GM21825 (cell line): Measurements from ENCODE around the gene RTN1.

Source experiments
- ATAC-seq: cut with Tn5 transposase; IDR thresholded peaks from one replicate; pipeline ENCODE4 v1.9.1; 2021; ENCODE audit warnings: mild to moderate bottlenecking, moderate library complexity; ENCODE audit not compliant: unreplicated experiment

Gene RTN1

GRCh38 chr14:59811815-59812214 lies 58.8 kb downstream of the RTN1 start:
- no peak for ATAC-seq

GRCh38 chr14:59811073-59811472 lies 59.5 kb downstream of the RTN1 start:
- no peak for ATAC-seq

GRCh38 chr14:59803052-59803540 lies 67.5 kb downstream of the RTN1 start:
- ATAC-seq: no peak

- no peak for ATAC-seq
These were observed 82.4 kb downstream of the RTN1 start for GRCh38 chr14:59788176-59788575.

DNA sequence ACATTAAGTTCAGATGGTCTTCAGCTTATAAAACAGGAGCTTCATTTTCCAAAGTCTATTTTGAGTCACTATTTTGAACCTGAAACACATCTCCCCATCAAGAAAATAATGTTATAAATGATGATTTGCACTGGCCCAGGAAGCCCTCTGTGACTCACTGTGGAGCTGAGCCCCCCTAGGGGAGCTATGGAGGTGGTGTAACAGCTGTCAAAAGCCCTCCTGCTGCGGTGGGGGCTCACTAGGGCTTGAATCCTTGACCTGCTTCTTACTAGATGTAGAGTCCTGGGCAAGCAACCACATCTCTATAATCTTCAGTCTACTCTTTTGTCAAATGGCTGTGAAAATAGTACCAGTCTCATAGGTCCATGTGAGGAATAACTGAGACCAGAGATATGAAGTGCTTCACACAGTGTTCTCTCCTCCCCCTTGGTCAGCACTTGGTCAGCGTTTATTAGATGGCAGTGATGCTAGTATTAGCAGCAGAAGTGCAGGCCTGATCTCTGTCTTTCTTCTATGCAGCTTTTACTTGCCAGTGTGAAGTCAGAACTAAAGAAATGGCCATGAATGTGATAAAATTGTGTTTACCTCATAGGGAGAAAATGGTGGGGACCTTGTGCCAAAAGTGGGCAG lies 83.4 kb downstream of the RTN1 start:
- ATAC-seq: no peak

GRCh38 chr14:59785629-59786028 lies 84.9 kb downstream of the RTN1 start:
- no peak for ATAC-seq

GRCh38 chr14:59782760-59783159 lies 87.8 kb downstream of the RTN1 start:
- ATAC-seq: no peak

DNA sequence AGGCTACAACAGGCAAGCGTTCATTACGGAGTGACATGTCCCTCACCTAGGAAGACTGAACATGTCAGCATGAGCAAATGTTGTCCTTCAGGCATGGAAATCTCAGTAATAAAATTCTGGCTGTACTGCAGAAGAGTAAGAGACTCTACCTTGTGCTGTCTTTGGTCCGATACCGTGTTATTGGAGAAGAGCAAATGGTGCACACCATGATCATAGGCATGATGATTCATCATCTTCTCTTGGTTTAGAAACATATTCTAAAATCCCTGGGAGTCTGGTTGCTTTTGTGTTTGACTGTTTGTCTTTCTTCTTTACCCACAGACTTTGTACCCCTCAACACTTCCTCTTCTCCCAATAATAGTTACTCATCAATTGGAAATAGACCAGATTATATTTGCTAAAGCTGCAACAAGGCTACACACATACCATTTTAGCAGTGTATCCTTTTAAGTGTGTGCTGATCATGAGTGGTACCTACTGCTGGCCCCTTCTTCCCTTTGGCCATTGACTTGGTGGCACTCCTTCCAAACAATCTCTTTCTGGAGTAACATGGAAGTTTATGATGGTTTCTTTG lies 93.5 kb downstream of the RTN1 start:
- no peak for ATAC-seq

GRCh38 chr14:59776468-59776867 lies 94.1 kb downstream of the RTN1 start:
- no peak for ATAC-seq

DNA sequence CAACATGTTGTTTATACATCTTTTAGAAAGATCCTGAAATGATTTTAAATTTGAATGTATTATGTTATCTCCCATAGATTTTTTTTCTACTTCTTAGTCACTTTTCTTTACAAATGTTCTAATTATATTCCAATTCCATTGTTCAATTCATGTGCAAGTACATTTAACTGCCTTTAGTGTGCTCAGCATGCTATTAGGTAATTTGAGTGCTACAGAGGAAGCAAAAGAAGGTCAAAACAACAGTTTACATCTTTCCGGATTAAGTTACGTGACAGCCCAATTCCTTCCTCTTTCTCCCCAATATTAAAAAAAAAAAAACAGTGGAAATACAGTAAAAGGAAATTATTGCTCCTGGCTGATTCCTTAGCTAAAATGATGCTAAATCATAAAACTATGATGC lies 98.3 kb downstream of the RTN1 start:
- no peak for ATAC-seq

DNA sequence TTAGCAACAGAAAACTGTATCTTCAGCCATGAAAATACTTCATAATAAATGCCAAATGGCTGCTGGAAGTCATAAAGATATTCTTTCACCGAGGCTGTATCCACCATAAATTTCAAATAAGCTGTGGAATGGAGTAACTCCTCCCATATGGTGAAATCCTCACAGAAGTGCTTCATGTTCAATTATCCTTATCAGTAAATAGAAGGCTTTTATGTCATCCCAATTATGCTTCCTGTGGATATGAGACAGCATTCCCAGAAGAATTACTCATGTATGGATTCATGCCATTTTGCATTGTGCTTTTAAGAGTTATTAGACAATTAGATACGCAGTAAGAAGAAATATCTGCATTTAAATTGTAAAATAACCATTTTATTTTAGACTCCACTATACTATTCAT lies 99.0 kb downstream of the RTN1 start:
- no peak for ATAC-seq

GRCh38 chr14:59769586-59769985 lies 101.0 kb downstream of the RTN1 start:
- no peak for ATAC-seq

DNA sequence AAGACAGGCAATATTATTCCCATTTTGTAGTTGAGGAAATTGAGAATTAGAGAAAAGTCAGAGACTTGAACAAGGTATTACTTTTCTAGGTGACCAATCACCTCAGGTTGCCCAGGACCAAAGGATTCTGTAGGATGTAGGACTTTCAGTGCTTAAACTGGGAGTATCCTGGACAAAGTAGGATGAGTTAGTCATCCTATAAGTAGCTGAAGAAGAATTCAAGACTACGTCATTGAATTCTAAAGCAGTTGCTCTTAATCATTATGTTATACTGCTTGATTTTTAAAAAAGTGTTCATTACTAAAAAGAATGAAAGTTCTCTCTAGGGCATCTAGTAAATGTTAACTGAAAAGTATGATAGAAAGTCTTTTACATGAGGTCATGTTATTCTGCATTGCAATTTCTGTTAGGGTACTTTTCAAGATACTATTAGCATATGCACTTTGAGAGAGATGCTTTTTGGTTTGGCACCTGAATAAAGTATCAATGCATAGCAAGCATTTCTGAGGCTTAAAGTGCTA lies 101.7 kb downstream of the RTN1 start:
- no peak for ATAC-seq

GRCh38 chr14:59761851-59762250 lies 108.7 kb downstream of the RTN1 start:
- no peak for ATAC-seq

GRCh38 chr14:59755409-59756135 lies 115.0 kb downstream of the RTN1 start:
- no peak for ATAC-seq

DNA sequence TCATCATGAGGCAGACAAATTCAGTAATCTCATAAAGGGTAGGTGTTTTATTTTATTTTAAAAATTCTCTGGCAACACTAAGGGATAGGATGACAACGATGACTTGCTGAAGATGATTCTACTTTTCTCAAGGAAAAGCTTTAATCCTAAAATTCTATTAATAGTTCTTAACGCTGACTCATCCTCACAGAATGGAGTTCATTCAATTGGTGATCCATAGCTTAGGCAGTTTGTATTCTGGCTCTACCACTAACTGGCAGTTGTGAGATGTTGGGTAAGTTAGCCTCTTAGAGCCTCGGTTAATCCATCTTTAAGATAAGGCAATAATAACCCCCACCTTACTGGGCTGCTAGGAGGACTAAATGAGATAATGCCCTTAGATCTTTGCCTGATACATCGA lies 116.3 kb downstream of the RTN1 start:
- ATAC-seq: no peak

GRCh38 chr14:59753512-59753911 lies 117.1 kb downstream of the RTN1 start:
- ATAC-seq: no peak

DNA sequence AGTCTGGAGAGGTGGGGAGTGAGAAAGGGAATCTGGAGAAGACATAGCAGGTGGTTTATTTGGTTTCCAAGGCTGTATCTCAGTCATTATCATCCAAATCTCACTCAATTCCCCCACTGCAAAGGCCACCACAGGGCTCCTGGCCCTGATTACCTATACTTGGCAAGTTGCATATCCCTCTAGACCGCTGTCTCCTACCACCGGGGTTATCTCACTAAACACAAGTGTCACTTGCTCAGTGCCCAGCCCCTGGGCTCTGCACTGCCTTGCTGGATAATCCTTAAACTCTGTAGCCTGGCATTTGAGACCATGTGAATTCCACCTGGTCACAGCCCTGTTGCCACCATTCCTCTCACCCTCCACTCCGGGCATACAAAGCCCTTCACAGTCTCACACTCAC lies 119.0 kb downstream of the RTN1 start:
- ATAC-seq: no peak

- ATAC-seq: no peak
These were observed 130.8 kb downstream of the RTN1 start for GRCh38 chr14:59739794-59740193.

GRCh38 chr14:59728304-59728703 lies 142.3 kb downstream of the RTN1 start:
- ATAC-seq: no peak

- no peak for ATAC-seq
These were observed 143.4 kb downstream of the RTN1 start for GRCh38 chr14:59727073-59727661.

DNA sequence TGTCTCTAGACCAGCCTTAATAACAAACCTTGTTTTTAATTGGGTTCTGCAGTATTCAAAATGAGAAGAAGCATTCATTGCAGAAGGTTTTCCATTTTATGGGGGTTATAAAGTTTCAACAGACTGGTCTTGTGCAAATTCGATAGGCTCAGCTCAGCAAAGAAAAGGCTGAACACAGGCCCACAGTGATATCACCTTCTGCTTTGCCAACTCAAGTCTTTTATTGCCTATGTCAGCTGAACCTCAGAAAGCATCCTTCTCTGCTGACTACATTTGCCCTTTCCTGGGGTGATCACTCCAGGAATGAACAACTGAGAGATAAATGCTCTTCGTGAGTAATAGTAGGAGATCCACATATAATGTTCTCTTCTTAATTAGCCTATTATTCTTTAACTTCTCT lies 159.5 kb downstream of the RTN1 start:
- no peak for ATAC-seq
